Mesenchymal stem cell (in vitro differentiated cells and primary cell): Measurements from ENCODE around the gene MAGI3.

Experiments
- DNase-seq: peaks from one replicate; pipeline ENCODE4 v3.0.0-alpha.2; 2013
- H2AFZ ChIP-seq: one replicate; pipeline ENCODE4 v1.6.1; 2013; ENCODE audit warnings: low read depth, mild to moderate bottlenecking, control low read depth, inconsistent platforms, low read length, moderate library complexity
- H2AK5ac ChIP-seq: 2 replicates; pipeline ENCODE4 v1.6.1; 2013; ENCODE audit warnings: low read length, moderate library complexity, mild to moderate bottlenecking, inconsistent platforms; ENCODE audit not compliant: severe bottlenecking
- H2BK120ac ChIP-seq: one replicate; pipeline ENCODE4 v1.6.1; 2013; ENCODE audit warnings: low read depth, mild to moderate bottlenecking, inconsistent platforms, low read length, moderate library complexity
- H2BK12ac ChIP-seq, 2 experiments: one replicate each; pipeline ENCODE4 v1.6.1; 2013; ENCODE audit warnings: inconsistent platforms in 2 of 2, low read length in 2 of 2, mild to moderate bottlenecking in 2 of 2, moderate library complexity in 2 of 2, control low read depth in 1 of 2
- H2BK15ac ChIP-seq: one replicate; pipeline ENCODE4 v1.6.1; 2013; ENCODE audit warnings: mild to moderate bottlenecking, low read depth, inconsistent platforms; ENCODE audit not compliant: poor library complexity, severe bottlenecking
- H2BK5ac ChIP-seq: 2 replicates; pipeline ENCODE4 v1.6.1; 2013; ENCODE audit warnings: low read depth, mild to moderate bottlenecking, low read length, control low read depth, inconsistent platforms; ENCODE audit not compliant: poor library complexity, severe bottlenecking
- H3K14ac ChIP-seq, 2 experiments: one replicate each; pipeline ENCODE4 v1.6.1; 2013; ENCODE audit warnings: inconsistent platforms in 2 of 2, low read length in 2 of 2, control low read depth in 1 of 2, mild to moderate bottlenecking in 1 of 2, moderate library complexity in 1 of 2
- H3K18ac ChIP-seq, 2 experiments: one replicate each; pipeline ENCODE4 v1.6.1; 2013; ENCODE audit warnings: inconsistent platforms in 2 of 2, low read length in 2 of 2, control low read depth in 1 of 2, low read depth in 1 of 2, mild to moderate bottlenecking in 1 of 2
- H3K23ac ChIP-seq, 2 experiments: one replicate each; pipeline ENCODE4 v1.6.1; 2013; ENCODE audit warnings: inconsistent platforms in 2 of 2, low read length in 2 of 2, mild to moderate bottlenecking in 2 of 2, moderate library complexity in 2 of 2, control low read depth in 1 of 2
- H3K27ac ChIP-seq: 2 replicates; pipeline ENCODE4 v1.5.1; 2013; ENCODE audit warnings: mild to moderate bottlenecking, moderate library complexity, low read length, control low read depth, inconsistent platforms; ENCODE audit not compliant: poor library complexity, severe bottlenecking
- H3K27me3 ChIP-seq, 2 experiments: 2 replicates each; pipeline versions ENCODE4 v1.6.1 to v1.7.0; 2013; ENCODE audit warnings: low read length in 2 of 2, mild to moderate bottlenecking in 2 of 2, moderate library complexity in 2 of 2, control low read depth in 1 of 2, inconsistent platforms in 1 of 2; ENCODE audit not compliant: control insufficient read depth in 1 of 2, insufficient read depth in 1 of 2
- H3K36me3 ChIP-seq, 2 experiments: 2 replicates each; pipeline versions ENCODE4 v1.6.1 to v1.7.0; 2013; ENCODE audit warnings: low read length in 2 of 2, control low read depth in 1 of 2, inconsistent platforms in 1 of 2, low read depth in 1 of 2, mild to moderate bottlenecking in 1 of 2; ENCODE audit not compliant: insufficient read depth in 2 of 2, control insufficient read depth in 1 of 2
- H3K4ac ChIP-seq, 2 experiments: one replicate each; pipeline ENCODE4 v1.6.1; 2013; ENCODE audit warnings: inconsistent platforms in 2 of 2, low read length in 2 of 2, mild to moderate bottlenecking in 2 of 2, moderate library complexity in 2 of 2, control low read depth in 1 of 2, low read depth in 1 of 2
- H3K4me1 ChIP-seq: 2 replicates; pipeline ENCODE4 v1.6.1; 2013; ENCODE audit warnings: low read depth, low read length, control low read depth; ENCODE audit not compliant: control insufficient read depth, insufficient read depth
- H3K4me2 ChIP-seq: 2 replicates; pipeline ENCODE4 v1.6.1; 2013; ENCODE audit warnings: low read length, mild to moderate bottlenecking, inconsistent platforms; ENCODE audit not compliant: poor library complexity, severe bottlenecking
- H3K4me3 ChIP-seq, 2 experiments: 2 replicates each; pipeline versions ENCODE4 v1.5.1 to v1.7.0; 2013; ENCODE audit warnings: low read length in 2 of 2, mild to moderate bottlenecking in 2 of 2, control low read depth in 1 of 2, low read depth in 1 of 2; ENCODE audit not compliant: insufficient read depth in 1 of 2
- H3K79me1 ChIP-seq: replicated peaks from 2 replicates; pipeline ENCODE4 v1.6.1; 2013; ENCODE audit warnings: mild to moderate bottlenecking, control low read depth, low read length, inconsistent platforms; ENCODE audit not compliant: poor library complexity, severe bottlenecking
- H3K9ac ChIP-seq: 2 replicates; pipeline ENCODE4 v1.7.0; 2013; ENCODE audit warnings: mild to moderate bottlenecking, low read length, moderate library complexity
- H3K9me3 ChIP-seq: 2 replicates; pipeline ENCODE4 v1.7.0; 2013; ENCODE audit warnings: mild to moderate bottlenecking, low read length; ENCODE audit not compliant: control insufficient read depth
- H4K8ac ChIP-seq: one replicate; pipeline ENCODE4 v1.6.1; 2013; ENCODE audit warnings: inconsistent platforms, mild to moderate bottlenecking, low read length, moderate library complexity
- H4K91ac ChIP-seq: one replicate; pipeline ENCODE4 v1.6.1; 2013; ENCODE audit warnings: mild to moderate bottlenecking, low read length, inconsistent platforms
- WGBS: methylation state at CpG from one replicate; pipeline ENCODE4 v1.1.7; 2013; ENCODE audit warnings: mixed read lengths; 5-methylcytosine and 5-hydroxymethylcytosine counted together

Gene MAGI3

GRCh38 chr1:113684153-113684541 is 293.8 kb downstream of the MAGI3 start:
- H3K4me1 ChIP-seq: no peaks in the 10 kb centered on the region
- H3K36me3 ChIP-seq: peaks cover 2 to 3% of the 10 kb centered on the region in 2 experiments
- H2BK5ac ChIP-seq: no peak overlapping the region
- H4K91ac ChIP-seq: no peak overlapping the region
- peak; percentile 54 for DNase-seq
- no peak overlapping the region for H2BK120ac ChIP-seq
- no peak overlapping the region for H2BK15ac ChIP-seq
- no peak overlapping the region for H2AFZ ChIP-seq
- H3K23ac ChIP-seq: no peak overlapping the region
- no peak overlapping the region for H2AK5ac ChIP-seq
- no peaks in the 10 kb centered on the region for H3K9me3 ChIP-seq
- H3K4ac ChIP-seq: no peak overlapping the region
- no peak overlapping the region for H3K18ac ChIP-seq
- H2BK12ac ChIP-seq: no peak overlapping the region
- H3K27me3 ChIP-seq: no peaks in the 10 kb centered on the region
- no peak overlapping the region for H3K27ac ChIP-seq
- H3K9ac ChIP-seq: peak overlapping the region; percentile 92
- peaks cover 2% of the 10 kb centered on the region for H3K79me1 ChIP-seq
- H3K4me2 ChIP-seq: no peak overlapping the region
- WGBS: 94% methylated on average over 3 of the region's 6 CpGs
- no peak overlapping the region for H3K14ac ChIP-seq
- peak overlapping the region in 1 of 2 experiments; percentile 64 for H3K4me3 ChIP-seq
- H4K8ac ChIP-seq: no peak overlapping the region

- H2AK5ac ChIP-seq: no peak overlapping the region
- no peak overlapping the region for H4K91ac ChIP-seq
- no peak overlapping the region for H3K27ac ChIP-seq
- WGBS: 83% methylated on average over 1 of the region's 3 CpGs
- no peak overlapping the region for H3K18ac ChIP-seq
- no peak overlapping the region for H2BK12ac ChIP-seq
- no peak overlapping the region for H3K14ac ChIP-seq
- no peaks in the 10 kb centered on the region for H3K4me1 ChIP-seq
- H3K79me1 ChIP-seq: peaks cover 2% of the 10 kb centered on the region
- H3K36me3 ChIP-seq: peaks cover 6 to 22% of the 10 kb centered on the region in 2 experiments
- no peaks in the 10 kb centered on the region for H3K9me3 ChIP-seq
- H2BK15ac ChIP-seq: no peak overlapping the region
- DNase-seq: peak; percentile 8
- peak overlapping the region; percentile 8 for H3K9ac ChIP-seq
- H2BK5ac ChIP-seq: no peak overlapping the region
- no peak overlapping the region for H3K4ac ChIP-seq
- H3K27me3 ChIP-seq: no peaks in the 10 kb centered on the region
- no peak overlapping the region for H3K4me3 ChIP-seq
- H3K4me2 ChIP-seq: no peak overlapping the region
- no peak overlapping the region for H3K23ac ChIP-seq
- no peak overlapping the region for H2AFZ ChIP-seq
- H2BK120ac ChIP-seq: no peak overlapping the region
- no peak overlapping the region for H4K8ac ChIP-seq
Measured at GRCh38 chr1:113686891-113687618, 296.7 kb downstream of the MAGI3 start.

- H2BK12ac ChIP-seq: no peak overlapping the region
- H4K8ac ChIP-seq: no peak overlapping the region
- H3K4me1 ChIP-seq: no peaks in the 10 kb centered on the region
- H3K4me2 ChIP-seq: no peak overlapping the region
- no peak overlapping the region for H3K27ac ChIP-seq
- no peak overlapping the region for H3K4ac ChIP-seq
- H3K9me3 ChIP-seq: peaks cover 18% of the 10 kb centered on the region
- H3K18ac ChIP-seq: no peak overlapping the region
- H3K4me3 ChIP-seq: no peak overlapping the region
- no peak for DNase-seq
- peaks cover 4 to 55% of the 10 kb centered on the region in 2 experiments for H3K36me3 ChIP-seq
- no peak overlapping the region for H3K14ac ChIP-seq
- H3K27me3 ChIP-seq: no peaks in the 10 kb centered on the region
- H2BK5ac ChIP-seq: no peak overlapping the region
- H2AFZ ChIP-seq: no peak overlapping the region
- H2AK5ac ChIP-seq: no peak overlapping the region
- no peak overlapping the region for H2BK120ac ChIP-seq
- no peak overlapping the region for H2BK15ac ChIP-seq
- no peak overlapping the region for H4K91ac ChIP-seq
- peaks cover 4% of the 10 kb centered on the region for H3K79me1 ChIP-seq
- H3K23ac ChIP-seq: no peak overlapping the region
- no peak overlapping the region for H3K9ac ChIP-seq
- WGBS: 98% methylated on average over 2 of the region's 2 CpGs
Measured at GRCh38 chr1:113691184-113691583, 300.9 kb downstream of the MAGI3 start.

- Histone ChIP-seq H3K4me2 (no peak overlapping the region), H3K79me1 (peaks cover 4% of the 10 kb centered on the region), H3K36me3 (peaks cover 4 to 65% of the 10 kb centered on the region in 2 experiments), H3K9me3 (peaks cover 18% of the 10 kb centered on the region), H3K4ac (no peak overlapping the region), H3K14ac (no peak overlapping the region), H2AFZ (no peak overlapping the region), H3K27me3 (no peaks in the 10 kb centered on the region), H4K91ac (no peak overlapping the region), H3K4me1 (no peaks in the 10 kb centered on the region), H3K9ac (no peak overlapping the region), H3K4me3 (no peak overlapping the region), H3K23ac (no peak overlapping the region), H2BK15ac (no peak overlapping the region), H3K27ac (no peak overlapping the region), H2BK120ac (no peak overlapping the region), H4K8ac (no peak overlapping the region), H2AK5ac (no peak overlapping the region), H2BK12ac (no peak overlapping the region), H3K18ac (no peak overlapping the region), H2BK5ac (no peak overlapping the region)
- DNase-seq: no peak
- WGBS: no CpG with 5 or more reads among the region's 2 CpGs
Measured at GRCh38 chr1:113692342-113692741, 302.0 kb downstream of the MAGI3 start.
